ENCODE results near the gene HSBP1L1.

The HSBP1L1 gene

GRCh38 chr18:80000877-80001276 lies 36.4 kb downstream of the HSBP1L1 start:
- H3K79me2 ChIP-seq (ENCODE audit: insufficient read depth, low read length), result no peaks in the 10 kb centered on the region
- no peak overlapping the region for H3K4me3 ChIP-seq (ENCODE audit: insufficient read depth, low read length, poor library complexity, severe bottlenecking)
- H3F3A ChIP-seq (ENCODE audit: insufficient read depth), result no peaks in the 10 kb centered on the region
- TF ChIP-seq EZH2phosphoT487 (conservative IDR thresholded peaks at IDR 0.05; ENCODE audit: low read length) (no peak), CTCF (IDR thresholded peaks at IDR 0.05; ENCODE audit: insufficient read depth, low read length, poor library complexity, severe bottlenecking) (no peak)
- no peak overlapping the region for H2AFZ ChIP-seq (ENCODE audit: low read depth, low read length, severe bottlenecking)
- no peak overlapping the region for H3K9ac ChIP-seq (ENCODE audit: low read length)
- H3K9me3 ChIP-seq (ENCODE audit: insufficient read depth, low read length), result peaks cover 19% of the 10 kb centered on the region; the same call in 1 of the 2 replicates
- no peaks in the 10 kb centered on the region for H3K9me2 ChIP-seq (replicated peaks; ENCODE audit: insufficient read depth, low read length)
- H3K27ac ChIP-seq (ENCODE audit: low read depth, low read length), result no peak overlapping the region
- no peak overlapping the region for H3K4me2 ChIP-seq (ENCODE audit: low read depth, low read length, poor library complexity, severe bottlenecking)
- H4K20me1 ChIP-seq (ENCODE audit: low read depth, low read length), result no peaks in the 10 kb centered on the region
- H3K36me3 ChIP-seq (ENCODE audit: low read length), result no peaks in the 10 kb centered on the region
- H3K27me3 ChIP-seq (ENCODE audit: low read length), result no peaks in the 10 kb centered on the region

GRCh38 chr18:80002468-80002867 lies 38.0 kb downstream of the HSBP1L1 start:
- Histone ChIP-seq H3F3A (ENCODE audit: insufficient read depth) (no peaks in the 10 kb centered on the region), H3K79me2 (ENCODE audit: insufficient read depth, low read length) (no peaks in the 10 kb centered on the region)
- TF ChIP-seq CTCF (IDR thresholded peaks at IDR 0.05; ENCODE audit: insufficient read depth, low read length, poor library complexity, severe bottlenecking) (no peak), EZH2phosphoT487 (conservative IDR thresholded peaks at IDR 0.05; ENCODE audit: low read length) (no peak)

GRCh38 chr18:80004600-80005342 lies 40.3 kb downstream of the HSBP1L1 start:
- TF ChIP-seq EZH2phosphoT487 (conservative IDR thresholded peaks at IDR 0.05; ENCODE audit: low read length) (no peak), CTCF (IDR thresholded peaks at IDR 0.05; ENCODE audit: insufficient read depth, low read length, poor library complexity, severe bottlenecking) (no peak)
- H4K20me1 ChIP-seq (ENCODE audit: low read depth, low read length), result no peaks in the 10 kb centered on the region
- H3K27me3 ChIP-seq (ENCODE audit: low read length), result no peaks in the 10 kb centered on the region
- H3K79me2 ChIP-seq (ENCODE audit: insufficient read depth, low read length), result no peaks in the 10 kb centered on the region
- no peak overlapping the region for H3K27ac ChIP-seq (ENCODE audit: low read depth, low read length)
- H3K9ac ChIP-seq (ENCODE audit: low read length), result no peak overlapping the region
- peaks cover 18% of the 10 kb centered on the region; the same call in 1 of the 2 replicates for H3K9me3 ChIP-seq (ENCODE audit: insufficient read depth, low read length)
- no peak overlapping the region for H3K4me3 ChIP-seq (ENCODE audit: insufficient read depth, low read length, poor library complexity, severe bottlenecking)
- H3K9me2 ChIP-seq (replicated peaks; ENCODE audit: insufficient read depth, low read length), result no peaks in the 10 kb centered on the region
- H3K36me3 ChIP-seq (ENCODE audit: low read length), result no peaks in the 10 kb centered on the region
- no peaks in the 10 kb centered on the region for H3F3A ChIP-seq (ENCODE audit: insufficient read depth)
- H2AFZ ChIP-seq (ENCODE audit: low read depth, low read length, severe bottlenecking), result no peak overlapping the region
- H3K4me2 ChIP-seq (ENCODE audit: low read depth, low read length, poor library complexity, severe bottlenecking), result no peak overlapping the region

More at GRCh38 chr18:80002468-80002867, 38.0 kb downstream of the HSBP1L1 start:
- Histone ChIP-seq H2AFZ (ENCODE audit: low read depth, low read length, severe bottlenecking) (no peak overlapping the region), H3K36me3 (ENCODE audit: low read length) (no peaks in the 10 kb centered on the region), H3K9me2 (replicated peaks; ENCODE audit: insufficient read depth, low read length) (no peaks in the 10 kb centered on the region), H3K9ac (ENCODE audit: low read length) (no peak overlapping the region), H3K27ac (ENCODE audit: low read depth, low read length) (no peak overlapping the region), H3K27me3 (ENCODE audit: low read length) (no peaks in the 10 kb centered on the region), H3K4me3 (ENCODE audit: insufficient read depth, low read length, poor library complexity, severe bottlenecking) (no peak overlapping the region), H3K9me3 (ENCODE audit: insufficient read depth, low read length) (peaks cover 19% of the 10 kb centered on the region; the same call in 1 of the 2 replicates), H3K4me2 (ENCODE audit: low read depth, low read length, poor library complexity, severe bottlenecking) (no peak overlapping the region), H4K20me1 (ENCODE audit: low read depth, low read length) (no peaks in the 10 kb centered on the region)

Measured in SU-DHL-6 (cell line).